Stimulated activated CD8-positive, alpha-beta memory T cell treated with anti-CD3 and anti-CD28 coated beads, Interleukin-12 subunit alpha, Interleukin-12 subunit beta, amount 100 ng/mL, for 24 hours (primary cell): Measurements from ENCODE around the gene GRID1.

Experiments
- DNase-seq: peaks from one replicate; pipeline ENCODE4 v3.0.0-alpha.2; 2020; ENCODE audit errors: extremely low read depth

GRID1 gene

GRCh38 chr10:85811405-85811804 lies 555.2 kb downstream of the GRID1 start:
- no peak for DNase-seq

GRCh38 chr10:85810674-85811073 lies 555.9 kb downstream of the GRID1 start:
- no peak for DNase-seq

GRCh38 chr10:85795460-85795859 lies 571.1 kb downstream of the GRID1 start:
- no peak for DNase-seq

GRCh38 chr10:85794553-85794952 lies 572.0 kb downstream of the GRID1 start:
- no peak for DNase-seq

- DNase-seq = no peak
Measured at GRCh38 chr10:85792533-85792858, 574.1 kb downstream of the GRID1 start.

- DNase-seq = no peak
Measured at GRCh38 chr10:85791818-85792532, 574.6 kb downstream of the GRID1 start.

- DNase-seq = no peak
Measured at GRCh38 chr10:85789982-85790789, 576.4 kb downstream of the GRID1 start.

- DNase-seq = no peak
Measured at GRCh38 chr10:85789125-85789524, 577.5 kb downstream of the GRID1 start.

GRCh38 chr10:85788570-85788969 lies 578.0 kb downstream of the GRID1 start:
- no peak for DNase-seq

- DNase-seq = no peak
Measured at GRCh38 chr10:85787881-85788280, 578.7 kb downstream of the GRID1 start.

GRCh38 chr10:85787393-85787792 lies 579.2 kb downstream of the GRID1 start:
- DNase-seq = no peak

- DNase-seq = no peak
Measured at GRCh38 chr10:85786401-85786899, 580.1 kb downstream of the GRID1 start.

- DNase-seq = no peak
Measured at GRCh38 chr10:85784792-85785191, 581.8 kb downstream of the GRID1 start.

GRCh38 chr10:85781404-85781803 lies 585.2 kb downstream of the GRID1 start:
- DNase-seq = no peak

GRCh38 chr10:85778074-85778473 lies 588.5 kb downstream of the GRID1 start:
- DNase-seq = no peak

- DNase-seq = no peak
Measured at GRCh38 chr10:85767891-85768290, 598.7 kb downstream of the GRID1 start.

- no peak for DNase-seq
Measured at GRCh38 chr10:85764108-85764507, 602.5 kb downstream of the GRID1 start.

- DNase-seq = no peak
Measured at GRCh38 chr10:85761906-85762445, 604.6 kb downstream of the GRID1 start.

GRCh38 chr10:85741626-85742300 lies 624.8 kb downstream of the GRID1 start:
- DNase-seq = no peak

- DNase-seq = no peak
Measured at GRCh38 chr10:85735997-85736396, 630.6 kb downstream of the GRID1 start.

- no peak for DNase-seq
Measured at GRCh38 chr10:85734791-85735190, 631.8 kb downstream of the GRID1 start.

GRCh38 chr10:85724215-85724614 lies 642.4 kb downstream of the GRID1 start:
- no peak for DNase-seq
